ENCODE data around the gene CALML5. TPM values are rescaled to one million over a fixed set of nuclear protein-coding genes. Genes with fewer than 3 reads are reported as not detected.

Gene CALML5
- total RNA-seq, 2 experiments from 2014 or later, result not detected

DNA sequence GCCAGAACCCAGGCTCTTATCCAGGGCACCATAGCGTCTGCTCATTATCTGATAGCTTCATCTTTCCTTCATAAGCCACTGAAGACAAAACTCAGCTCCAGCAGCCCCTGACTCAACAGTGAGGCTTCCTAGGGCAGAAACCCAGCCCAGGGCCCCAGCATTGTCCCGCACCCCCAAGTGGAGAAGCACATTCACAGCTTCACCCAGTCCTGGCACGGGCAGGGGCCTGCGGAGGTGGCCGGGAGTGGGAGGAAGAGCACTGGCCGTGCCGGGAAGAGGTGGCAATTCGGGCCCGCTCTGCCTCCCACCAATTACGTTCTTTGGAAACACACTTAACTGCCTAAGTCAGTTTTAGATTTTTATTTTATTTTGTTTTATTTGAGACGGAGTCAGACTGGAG lies 10.3 kb upstream of the CALML5 start:
- no peak for DNase-seq (ENCODE audit: low spot score)
- POLR2A ChIA-PET, result no interaction called here
- intact Hi-C loops (cut with micrococcal nuclease; ENCODE audit: unreplicated experiment), result no loop called here
- Histone ChIP-seq H3K4me1 (ENCODE audit: insufficient read depth, low read length, poor library complexity, severe bottlenecking) (no peaks in the 10 kb centered on the region), H3K9me2 (ENCODE audit: insufficient read depth, low read length) (no peaks in the 10 kb centered on the region), H3K4me3 (ENCODE audit: low read depth, low read length, poor library complexity, severe bottlenecking) (no peak overlapping the region), H3K9me3 (ENCODE audit: low read length) (no peaks in the 10 kb centered on the region), H4K20me1 (ENCODE audit: insufficient read depth, low read length) (no peaks in the 10 kb centered on the region), H2AFZ (ENCODE audit: low read length) (no peak overlapping the region), H3K4me2 (ENCODE audit: low read length) (no peak overlapping the region), H3K27ac (ENCODE audit: low read depth, low read length, poor library complexity, severe bottlenecking) (no peak overlapping the region), H3K36me3 (ENCODE audit: insufficient read depth, low read length) (no peaks in the 10 kb centered on the region), H3K79me2 (ENCODE audit: insufficient read depth, low read depth, low read length) (no peaks in the 10 kb centered on the region)
- CTCF ChIA-PET (ENCODE audit: unreplicated experiment), result no interaction called here
- no TSS peak for BruUV-seq (replicated peaks)
- TF ChIP-seq EZH2phosphoT487 (IDR thresholded peaks at IDR 0.05; ENCODE audit: borderline replicate concordance, low read depth, low read length), result no peak
- no peak for TF ChIP-seq CTCF (conservative IDR thresholded peaks at IDR 0.05; ENCODE audit: low read length)

DNA sequence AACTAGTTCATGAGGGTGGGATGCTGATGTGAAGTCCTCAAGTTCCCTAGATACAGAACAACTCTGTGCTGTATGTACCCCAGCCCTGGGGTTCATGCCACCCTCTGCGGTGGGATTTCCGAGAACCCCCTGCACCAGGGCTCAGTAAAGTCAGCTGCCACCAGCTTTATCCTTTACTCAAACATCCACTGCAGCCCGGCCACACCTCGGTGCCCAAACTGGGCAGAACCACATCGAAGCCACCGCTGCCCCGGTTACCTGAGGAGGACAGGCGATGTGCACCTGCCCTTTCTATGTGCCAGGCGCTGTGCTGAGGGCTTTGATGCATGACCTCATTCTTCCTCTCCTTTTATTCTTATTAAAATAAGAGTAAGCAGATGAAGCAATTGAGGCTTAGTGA lies 9.9 kb upstream of the CALML5 start:
- ChIA-PET CTCF (ENCODE audit: unreplicated experiment) (no interaction called here), POLR2A (interaction anchor here (1.2 kb wide), 1 partner anchor 10 kb away, joined by 4 read pairs; no protein-coding TSS in a partner anchor)
- BruUV-seq (replicated peaks), result no TSS peak
- no peaks in the 10 kb centered on the region for H3K9me2 ChIP-seq (ENCODE audit: insufficient read depth, low read length)
- H3K79me2 ChIP-seq (ENCODE audit: insufficient read depth, low read depth, low read length), result no peaks in the 10 kb centered on the region
- intact Hi-C loops (cut with micrococcal nuclease; ENCODE audit: unreplicated experiment), result no loop called here
- no peak overlapping the region for H3K27ac ChIP-seq (ENCODE audit: low read depth, low read length, poor library complexity, severe bottlenecking)
- no peak overlapping the region for H3K4me2 ChIP-seq (ENCODE audit: low read length)
- TF ChIP-seq CTCF (conservative IDR thresholded peaks at IDR 0.05; ENCODE audit: low read length) (no peak), EZH2phosphoT487 (IDR thresholded peaks at IDR 0.05; ENCODE audit: borderline replicate concordance, low read depth, low read length) (no peak)
- no peaks in the 10 kb centered on the region for H3K4me1 ChIP-seq (ENCODE audit: insufficient read depth, low read length, poor library complexity, severe bottlenecking)
- H3K4me3 ChIP-seq (ENCODE audit: low read depth, low read length, poor library complexity, severe bottlenecking), result no peak overlapping the region
- DNase-seq (ENCODE audit: low spot score), result peak; percentile 7
- no peaks in the 10 kb centered on the region for H4K20me1 ChIP-seq (ENCODE audit: insufficient read depth, low read length)
- H2AFZ ChIP-seq (ENCODE audit: low read length), result no peak overlapping the region
- H3K9me3 ChIP-seq (ENCODE audit: low read length), result no peaks in the 10 kb centered on the region
- H3K36me3 ChIP-seq (ENCODE audit: insufficient read depth, low read length), result no peaks in the 10 kb centered on the region

DNA sequence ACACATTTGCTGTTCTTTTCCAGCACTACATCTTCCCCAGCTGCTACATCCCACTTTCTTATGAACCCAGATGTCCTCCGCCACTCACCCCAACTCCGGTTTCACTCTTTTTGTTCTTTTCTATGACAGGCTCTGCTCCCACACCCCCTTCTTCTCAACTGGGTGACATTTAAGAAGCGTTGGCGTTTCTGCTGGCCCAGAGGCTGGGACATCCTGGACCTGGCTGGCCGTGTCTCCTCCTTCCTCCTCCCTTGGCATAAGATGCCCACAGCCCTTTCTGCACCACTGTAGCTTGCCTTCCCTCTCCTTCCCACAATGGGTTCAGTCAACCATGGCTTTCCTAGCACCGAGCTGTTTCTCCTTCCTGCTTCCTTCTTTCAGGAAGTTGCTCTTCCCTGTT lies 9.4 kb upstream of the CALML5 start:
- Histone ChIP-seq H4K20me1 (ENCODE audit: insufficient read depth, low read length) (no peaks in the 10 kb centered on the region), H3K9me3 (ENCODE audit: low read length) (no peaks in the 10 kb centered on the region), H3K27ac (ENCODE audit: low read depth, low read length, poor library complexity, severe bottlenecking) (no peak overlapping the region), H3K4me1 (ENCODE audit: insufficient read depth, low read length, poor library complexity, severe bottlenecking) (no peaks in the 10 kb centered on the region), H3K9me2 (ENCODE audit: insufficient read depth, low read length) (no peaks in the 10 kb centered on the region), H3K4me3 (ENCODE audit: low read depth, low read length, poor library complexity, severe bottlenecking) (no peak overlapping the region), H3K4me2 (ENCODE audit: low read length) (no peak overlapping the region), H3K36me3 (ENCODE audit: insufficient read depth, low read length) (no peaks in the 10 kb centered on the region), H3K79me2 (ENCODE audit: insufficient read depth, low read depth, low read length) (no peaks in the 10 kb centered on the region), H2AFZ (ENCODE audit: low read length) (no peak overlapping the region)
- BruUV-seq (replicated peaks), result no TSS peak
- ChIA-PET CTCF (ENCODE audit: unreplicated experiment) (no interaction called here), POLR2A (interaction anchor here (1.2 kb wide), 1 partner anchor 10 kb away, joined by 4 read pairs; no protein-coding TSS in a partner anchor)
- intact Hi-C loops (cut with micrococcal nuclease; ENCODE audit: unreplicated experiment), result no loop called here
- DNase-seq (ENCODE audit: low spot score), result no peak
- TF ChIP-seq EZH2phosphoT487 (IDR thresholded peaks at IDR 0.05; ENCODE audit: borderline replicate concordance, low read depth, low read length), result no peak
- TF ChIP-seq CTCF (conservative IDR thresholded peaks at IDR 0.05; ENCODE audit: low read length), result no peak
